ENCODE data around the gene HARBI1. TPM values are rescaled to one million over a fixed set of nuclear protein-coding genes. Genes with fewer than 3 reads are reported as not detected.

Gene HARBI1
- total RNA-seq, 2 donors from 2014 or later: 7.5 to 8.4 TPM

DNA sequence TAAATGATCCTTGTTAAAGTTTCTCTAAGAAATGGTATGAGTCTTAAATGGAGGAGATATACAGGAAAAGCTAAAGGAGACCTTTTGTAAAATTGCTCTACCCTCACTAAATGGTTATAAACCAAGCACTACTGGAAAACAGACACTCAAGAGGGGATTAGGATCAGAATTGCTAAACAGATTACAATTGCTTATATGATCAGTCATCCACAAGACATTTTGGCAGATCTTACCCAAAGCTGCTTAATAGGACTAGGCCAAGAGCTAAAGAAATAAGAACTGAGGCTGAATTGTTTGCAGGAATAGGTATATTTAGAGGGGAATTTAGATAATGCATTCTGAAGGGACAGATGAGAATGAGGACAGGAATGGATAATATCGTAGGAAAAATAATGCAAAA is 9.5 kb downstream of the HARBI1 start:
- 100% methylated on average over 1 of the region's 1 CpG for WGBS, 2 experiments (ENCODE audit: insufficient coverage in 1 of 2, insufficient read length in 1 of 2)
- no peak overlapping the region for H3K27ac Mint-ChIP-seq

GRCh38 chr11:46604796-46605195 is 12.2 kb downstream of the HARBI1 start:
- H3K9me3 ChIP-seq (ENCODE audit: control insufficient read depth, low read length): no peaks in the 10 kb centered on the region
- 86 to 93% methylated on average over 1 of the region's 1 CpG for WGBS, 2 experiments (ENCODE audit: insufficient coverage in 1 of 2, insufficient read length in 1 of 2)
- H3K27ac Mint-ChIP-seq: no peak overlapping the region

More for the DNA sequence above, 9.5 kb downstream of the HARBI1 start:
- Histone ChIP-seq H3K36me3 (ENCODE audit: control insufficient read depth, insufficient read depth, low read length) (peaks cover 7% of the 10 kb centered on the region), H3K9me3 (ENCODE audit: control insufficient read depth, low read length) (no peaks in the 10 kb centered on the region), H3K27me3 (ENCODE audit: control insufficient read depth, insufficient read depth, low read length, poor library complexity, severe bottlenecking) (no peaks in the 10 kb centered on the region), H3K4me3 (ENCODE audit: low read length) (no peak overlapping the region), H3K27ac (ENCODE audit: low read depth, low read length) (no peak overlapping the region), H3K9ac (ENCODE audit: extremely low read depth, low read length, poor library complexity, severe bottlenecking) (no peak overlapping the region), H3K4me1 (ENCODE audit: control insufficient read depth, insufficient read depth, low read length) (no peaks in the 10 kb centered on the region)
- TF ChIP-seq, protein P1, sequence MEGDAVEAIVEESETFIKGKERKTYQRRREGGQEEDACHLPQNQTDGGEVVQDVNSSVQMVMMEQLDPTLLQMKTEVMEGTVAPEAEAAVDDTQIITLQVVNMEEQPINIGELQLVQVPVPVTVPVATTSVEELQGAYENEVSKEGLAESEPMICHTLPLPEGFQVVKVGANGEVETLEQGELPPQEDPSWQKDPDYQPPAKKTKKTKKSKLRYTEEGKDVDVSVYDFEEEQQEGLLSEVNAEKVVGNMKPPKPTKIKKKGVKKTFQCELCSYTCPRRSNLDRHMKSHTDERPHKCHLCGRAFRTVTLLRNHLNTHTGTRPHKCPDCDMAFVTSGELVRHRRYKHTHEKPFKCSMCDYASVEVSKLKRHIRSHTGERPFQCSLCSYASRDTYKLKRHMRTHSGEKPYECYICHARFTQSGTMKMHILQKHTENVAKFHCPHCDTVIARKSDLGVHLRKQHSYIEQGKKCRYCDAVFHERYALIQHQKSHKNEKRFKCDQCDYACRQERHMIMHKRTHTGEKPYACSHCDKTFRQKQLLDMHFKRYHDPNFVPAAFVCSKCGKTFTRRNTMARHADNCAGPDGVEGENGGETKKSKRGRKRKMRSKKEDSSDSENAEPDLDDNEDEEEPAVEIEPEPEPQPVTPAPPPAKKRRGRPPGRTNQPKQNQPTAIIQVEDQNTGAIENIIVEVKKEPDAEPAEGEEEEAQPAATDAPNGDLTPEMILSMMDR (conservative IDR thresholded peaks at IDR 0.05): no peak
- Mint-ChIP-seq H3K36me3 (ENCODE audit: low read depth) (peaks cover under 1% of the 10 kb centered on the region), H3K9me3 (no peaks in the 10 kb centered on the region), H3K4me1 (no peaks in the 10 kb centered on the region), H3K4me3 (no peak overlapping the region), H3K27me3 (ENCODE audit: insufficient read depth) (no peaks in the 10 kb centered on the region)
- DNase-seq: no peak

DNA sequence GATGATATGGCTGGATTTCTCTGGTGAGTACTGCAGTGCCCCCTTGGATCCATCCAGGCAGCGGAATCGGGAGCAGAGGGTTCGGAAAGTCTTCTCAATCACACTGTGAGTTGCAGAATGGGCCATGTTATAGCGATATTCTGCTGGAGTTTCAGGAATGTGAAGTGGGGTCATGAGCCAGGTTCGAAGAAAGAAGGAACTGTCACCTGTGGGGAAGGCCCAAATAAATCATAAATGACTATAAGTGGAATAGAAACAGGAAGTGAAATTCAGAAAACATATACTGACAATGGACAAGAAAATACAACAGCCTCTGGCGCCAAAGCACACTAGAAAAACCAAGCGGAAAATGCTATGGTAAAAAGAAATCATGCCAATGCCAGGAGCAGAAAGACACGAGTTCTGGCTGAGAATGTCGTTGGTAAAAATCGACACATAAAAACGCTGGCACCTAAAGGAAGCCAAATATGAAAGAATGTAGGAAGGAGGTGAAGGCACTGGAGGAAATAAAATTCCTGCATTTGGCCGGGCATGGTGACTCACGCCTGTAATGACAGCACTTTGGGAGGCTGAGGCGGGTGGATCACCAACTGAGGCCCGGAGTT is 13.2 kb downstream of the HARBI1 start:
- no peaks in the 10 kb centered on the region for H3K9me3 Mint-ChIP-seq
- Histone ChIP-seq H3K36me3 (ENCODE audit: control insufficient read depth, insufficient read depth, low read length) (peaks cover 9% of the 10 kb centered on the region), H3K27me3 (ENCODE audit: control insufficient read depth, insufficient read depth, low read length, poor library complexity, severe bottlenecking) (no peaks in the 10 kb centered on the region), H3K4me1 (ENCODE audit: control insufficient read depth, insufficient read depth, low read length) (no peaks in the 10 kb centered on the region), H3K9ac (ENCODE audit: extremely low read depth, low read length, poor library complexity, severe bottlenecking) (no peak overlapping the region), H3K4me3 (ENCODE audit: low read length) (no peak overlapping the region), H3K27ac (ENCODE audit: low read depth, low read length) (no peak overlapping the region), H3K9me3 (ENCODE audit: control insufficient read depth, low read length) (no peaks in the 10 kb centered on the region)
- no peaks in the 10 kb centered on the region for H3K4me1 Mint-ChIP-seq
- DNase-seq: no peak
- H3K27ac Mint-ChIP-seq: no peak overlapping the region
- 92 to 94% methylated on average over 13 to 15 of the region's 15 CpGs for WGBS, 2 experiments (ENCODE audit: insufficient coverage in 1 of 2, insufficient read length in 1 of 2)
- no peak overlapping the region for H3K4me3 Mint-ChIP-seq
- no peaks in the 10 kb centered on the region for H3K27me3 Mint-ChIP-seq (ENCODE audit: insufficient read depth)
- H3K36me3 Mint-ChIP-seq (ENCODE audit: low read depth): peaks cover 4% of the 10 kb centered on the region
- TF ChIP-seq, protein P1 (conservative IDR thresholded peaks at IDR 0.05): no peak

More at GRCh38 chr11:46604796-46605195, 12.2 kb downstream of the HARBI1 start:
- Histone ChIP-seq H3K27ac (ENCODE audit: low read depth, low read length) (no peak overlapping the region), H3K9ac (ENCODE audit: extremely low read depth, low read length, poor library complexity, severe bottlenecking) (no peak overlapping the region), H3K27me3 (ENCODE audit: control insufficient read depth, insufficient read depth, low read length, poor library complexity, severe bottlenecking) (no peaks in the 10 kb centered on the region), H3K4me3 (ENCODE audit: low read length) (no peak overlapping the region), H3K36me3 (ENCODE audit: control insufficient read depth, insufficient read depth, low read length) (peaks cover 9% of the 10 kb centered on the region), H3K4me1 (ENCODE audit: control insufficient read depth, insufficient read depth, low read length) (no peaks in the 10 kb centered on the region)
- DNase-seq: no peak
- Mint-ChIP-seq H3K27me3 (ENCODE audit: insufficient read depth) (no peaks in the 10 kb centered on the region), H3K9me3 (no peaks in the 10 kb centered on the region), H3K4me1 (no peaks in the 10 kb centered on the region), H3K36me3 (ENCODE audit: low read depth) (peaks cover 4% of the 10 kb centered on the region), H3K4me3 (no peak overlapping the region)
- TF ChIP-seq, protein P1 (conservative IDR thresholded peaks at IDR 0.05): no peak
